ENCODE measurements around the gene IFT122.

- no peak for TF ChIP-seq CTCF (IDR thresholded peaks at IDR 0.05)
- TF ChIP-seq POLR2A (IDR thresholded peaks at IDR 0.05) = no peak
Measured at GRCh38 chr3:129425619-129426018, 14.4 kb upstream of the IFT122 start.

Data from tibial nerve (tissue), 3 donors.